Measurements from ENCODE around the gene UGT1A10. TPM values are rescaled to one million over a fixed set of nuclear protein-coding genes. Genes with fewer than 3 reads are reported as not detected.

The UGT1A10 gene
- 0.07 to 0.49 TPM (median 0.11 TPM) in 4 of 5 replicates, not detected in the other for total RNA-seq (2022; extraction: Qiagen RNA extraction; ENCODE audit: low read depth)

GRCh38 chr2:233636306-233636705 lies at the start of gene UGT1A10:
Gene UGT1A10 (plus strand): TSS chr2:233636448. CDS start chr2:233636523, 75 bp downstream.

GRCh38 chr2:233617476-233617875 lies 18.8 kb upstream of the UGT1A10 start, which contains the start of gene UGT1A8:
Gene UGT1A8 (plus strand): TSS chr2:233617633. CDS start chr2:233617708, 75 bp downstream.

GRCh38 chr2:233671290-233672161 lies 35.3 kb downstream of the UGT1A10 start, which contains the start of gene UGT1A9:
Gene UGT1A9 (plus strand): TSS chr2:233671898. CDS start chr2:233671935, 37 bp downstream.

GRCh38 chr2:233681521-233682099 lies 45.4 kb downstream of the UGT1A10 start, which contains the start of gene UGT1A7:
Gene UGT1A7 (plus strand): TSS chr2:233681901. CDS start chr2:233681938, 37 bp downstream.

GRCh38 chr2:233692648-233693047 lies 56.4 kb downstream of the UGT1A10 start, which contains the start of gene UGT1A6:
Gene UGT1A6 (plus strand): TSS chr2:233692890. CDS start chr2:233693005, 115 bp downstream.

GRCh38 chr2:233712611-233713261 lies 76.5 kb downstream of the UGT1A10 start, which contains the start of gene UGT1A5:
Gene UGT1A5 (plus strand): TSS chr2:233712907. CDS start chr2:233712992, 85 bp downstream.

GRCh38 chr2:233718552-233718951 lies 82.3 kb downstream of the UGT1A10 start, which contains the start of gene UGT1A4:
Gene UGT1A4 (plus strand): TSS chr2:233718736. CDS start chr2:233718821, 85 bp downstream.

GRCh38 chr2:233728723-233729301 lies 92.6 kb downstream of the UGT1A10 start, which contains the start of gene UGT1A3:
Gene UGT1A3 (plus strand): TSS chr2:233729042. CDS start chr2:233729127, 85 bp downstream.

GRCh38 chr2:233760043-233760442 lies 123.8 kb downstream of the UGT1A10 start, which contains the start of gene UGT1A1:
Gene UGT1A1 (plus strand): TSS chr2:233760270. CDS start chr2:233760288, 18 bp downstream.

GRCh38 chr2:233778030-233778429 lies 141.8 kb downstream of the UGT1A10 start, which contains the start of gene MROH2A:
Gene MROH2A (plus strand): TSS chr2:233778330. CDS start chr2:233779359, 1,029 bp downstream.

Other genes with a start within 250 kb of the UGT1A10 start
- gene USP40, start 69.7 kb upstream of the UGT1A10 start, total RNA-seq (2022; extraction: Qiagen RNA extraction; ENCODE audit: low read depth), result 20.6 to 25.3 TPM (median 23.8 TPM) in 5 replicates
- gene UGT1A8, start 18.8 kb upstream of the UGT1A10 start, total RNA-seq (2022; extraction: Qiagen RNA extraction; ENCODE audit: low read depth), result 0.07 to 0.28 TPM in 2 of 5 replicates, not detected in the others
- gene UGT1A9, start 35.5 kb downstream of the UGT1A10 start, total RNA-seq (2022; extraction: Qiagen RNA extraction; ENCODE audit: low read depth), result 4.1 to 6.1 TPM (median 4.5 TPM) in 5 replicates
- gene UGT1A7, start 45.5 kb downstream of the UGT1A10 start, total RNA-seq (2022; extraction: Qiagen RNA extraction; ENCODE audit: low read depth), result 2.3 to 5.1 TPM (median 3.8 TPM) in 5 replicates
- gene UGT1A6, start 56.4 kb downstream of the UGT1A10 start, total RNA-seq (2022; extraction: Qiagen RNA extraction; ENCODE audit: low read depth), result 0.31 to 1.8 TPM (median 1.5 TPM) in 5 replicates
- 0.09 to 0.13 TPM in 2 of 5 replicates, not detected in the others for gene UGT1A5, start 76.5 kb downstream of the UGT1A10 start, total RNA-seq (2022; extraction: Qiagen RNA extraction; ENCODE audit: low read depth)
- gene UGT1A4, start 82.3 kb downstream of the UGT1A10 start, total RNA-seq (2022; extraction: Qiagen RNA extraction; ENCODE audit: low read depth), result not detected in 5 replicates
- gene UGT1A3, start 92.6 kb downstream of the UGT1A10 start, total RNA-seq (2022; extraction: Qiagen RNA extraction; ENCODE audit: low read depth), result 0.07 TPM in 1 of 5 replicates, not detected in the others
- gene UGT1A1, start 123.8 kb downstream of the UGT1A10 start, total RNA-seq (2022; extraction: Qiagen RNA extraction; ENCODE audit: low read depth), result 0.71 to 1.1 TPM (median 0.87 TPM) in 5 replicates
- gene MROH2A, start 141.9 kb downstream of the UGT1A10 start, total RNA-seq (2022; extraction: Qiagen RNA extraction; ENCODE audit: low read depth), result 0.09 to 0.21 TPM (median 0.12 TPM) in 3 of 5 replicates, not detected in the others
- 58.2 to 64.5 TPM (median 61.4 TPM) in 5 replicates for gene HJURP, start 218.1 kb downstream of the UGT1A10 start, total RNA-seq (2022; extraction: Qiagen RNA extraction; ENCODE audit: low read depth)